ENCODE results near the gene CCDC142. TPM values are rescaled to one million over a fixed set of nuclear protein-coding genes. Genes with fewer than 3 reads are reported as not detected.
A peak's percentile ranks its signal among the peaks of the same experiment; 100 is the strongest.
"Not testable (repeated sequence)": the region's sequence is repeated elsewhere in the genome, so short reads cannot be mapped to it uniquely, and the experiment has no call there.

The CCDC142 gene
- total and polyA plus RNA-seq, 4 experiments from 2014 or later = 3.6 to 67.6 (median 37.1) TPM

DNA sequence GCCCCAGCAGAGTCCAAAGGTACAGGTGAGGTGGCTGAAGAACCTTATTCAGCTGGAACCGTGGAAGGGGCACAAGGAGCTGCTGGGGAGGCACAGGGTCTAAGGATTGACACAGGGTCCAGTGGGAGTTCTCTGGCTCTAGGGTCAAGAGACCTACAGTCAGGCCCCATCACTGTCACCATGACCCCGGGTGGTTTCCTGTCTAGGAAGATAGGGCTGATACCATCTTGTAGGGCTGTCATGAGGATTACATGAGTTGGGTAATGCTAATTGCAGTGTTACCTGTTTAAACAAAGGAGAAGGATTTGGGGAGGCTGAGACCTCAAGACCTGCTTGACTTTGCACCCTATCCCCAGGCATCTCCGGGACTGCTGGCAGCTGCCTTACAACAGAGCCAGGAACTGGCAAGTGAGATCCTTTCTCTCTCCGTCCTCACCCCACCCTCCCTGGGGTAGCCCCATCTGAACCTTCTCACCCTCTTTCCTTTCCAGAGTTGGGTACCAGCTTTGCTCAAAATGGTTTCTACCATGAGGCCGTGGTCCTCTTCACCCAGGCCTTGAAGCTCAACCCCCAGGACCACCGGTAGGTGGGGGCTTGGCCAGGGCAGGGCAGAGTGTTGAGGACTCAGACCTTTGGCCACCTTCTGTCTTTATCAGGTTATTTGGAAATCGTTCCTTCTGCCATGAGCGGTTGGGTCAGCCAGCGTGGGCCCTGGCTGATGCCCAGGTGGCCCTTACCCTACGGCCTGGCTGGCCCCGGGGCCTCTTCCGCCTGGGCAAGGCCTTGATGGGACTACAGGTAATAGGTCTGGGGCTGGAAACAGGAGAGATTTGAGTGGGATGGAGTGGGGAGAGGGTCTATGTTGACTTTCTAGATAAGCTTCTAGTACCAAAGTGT lies 9.1 kb upstream of the CCDC142 start:
- CTCF ChIA-PET (ENCODE audit: partially characterized antibody) = interaction anchor here (1.0 kb wide), 1 partner anchor 95 kb away, joined by 3 read pairs; no protein-coding TSS in a partner anchor
- Mint-ChIP-seq H3K27ac (no peak overlapping the region), H3K36me3 (peaks cover 42 to 52% of the 10 kb centered on the region in 2 donors), H3K27me3 (no peaks in the 10 kb centered on the region), H3K4me1 (peaks cover 0 to 3% (median under 1%) of the 10 kb centered on the region in 4 donors), H3K4me3 (no peak overlapping the region), H3K9me3 (no peaks in the 10 kb centered on the region)
- H3K27me3 ChIP-seq (ENCODE audit: insufficient read depth, low read length) = peaks cover under 1% of the 10 kb centered on the region
- H3K27ac ChIP-seq (ENCODE audit: low read depth, low read length) = no peak overlapping the region
- H3K4me3 ChIP-seq (ENCODE audit: low read length in 2 of 2) = no peak overlapping the region
- no peaks in the 10 kb centered on the region for H3K4me1 ChIP-seq (ENCODE audit: insufficient read depth, low read length)
- H3K9me3 ChIP-seq (ENCODE audit: control insufficient read depth in 1 of 2, low read length in 2 of 2) = no peaks in the 10 kb centered on the region
- intact Hi-C loops (cut with micrococcal nuclease) = no loop called here
- POLR2A ChIA-PET (ENCODE audit: partially characterized antibody) = interaction anchor here (1.7 to 2.6 kb wide), 2 partner anchors 12 to 38 kb away, joined by 5 to 9 read pairs; partner anchors contain the start of genes AUP1 and HTRA2
- DNase-seq = no peak
- H3K36me3 ChIP-seq (ENCODE audit: insufficient read depth, low read length) = peaks cover 50% of the 10 kb centered on the region

GRCh38 chr2:74489906-74490305 lies 7.1 kb upstream of the CCDC142 start:
- no peak for DNase-seq
- intact Hi-C loops (cut with micrococcal nuclease) = loop anchor here (10.0 kb wide), 1 partner anchor 165 kb away; the partner anchor contains the start of gene SEMA4F
- peaks cover 0 to 8% (median 2%) of the 10 kb centered on the region in 4 donors for H3K4me1 Mint-ChIP-seq
- Histone ChIP-seq H3K27me3 (ENCODE audit: insufficient read depth, low read length) (no peaks in the 10 kb centered on the region), H3K4me3 (ENCODE audit: low read length in 2 of 2) (no peak overlapping the region), H3K4me1 (ENCODE audit: insufficient read depth, low read length) (no peaks in the 10 kb centered on the region), H3K36me3 (ENCODE audit: insufficient read depth, low read length) (peaks cover 50% of the 10 kb centered on the region), H3K9me3 (ENCODE audit: control insufficient read depth in 1 of 2, low read length in 2 of 2) (no peaks in the 10 kb centered on the region), H3K27ac (ENCODE audit: low read depth, low read length) (no peak overlapping the region)
- ChIA-PET CTCF (ENCODE audit: partially characterized antibody) (interaction anchor here (1.0 to 11.3 kb wide), 2 partner anchors 43 to 98 kb away, joined by 3 to 141 read pairs; no protein-coding TSS in a partner anchor), POLR2A (ENCODE audit: partially characterized antibody) (interaction anchor here (1.0 to 1.6 kb wide), 2 partner anchors 17 to 32 kb away, joined by 3 to 4 read pairs; partner anchors contain the start of genes PCGF1 and WBP1)
- no peak overlapping the region for H3K4me3 Mint-ChIP-seq
- no peaks in the 10 kb centered on the region for H3K27me3 Mint-ChIP-seq
- peaks cover 49 to 61% of the 10 kb centered on the region in 2 donors for H3K36me3 Mint-ChIP-seq
- no peaks in the 10 kb centered on the region for H3K9me3 Mint-ChIP-seq
- H3K27ac Mint-ChIP-seq = no peak overlapping the region

DNA sequence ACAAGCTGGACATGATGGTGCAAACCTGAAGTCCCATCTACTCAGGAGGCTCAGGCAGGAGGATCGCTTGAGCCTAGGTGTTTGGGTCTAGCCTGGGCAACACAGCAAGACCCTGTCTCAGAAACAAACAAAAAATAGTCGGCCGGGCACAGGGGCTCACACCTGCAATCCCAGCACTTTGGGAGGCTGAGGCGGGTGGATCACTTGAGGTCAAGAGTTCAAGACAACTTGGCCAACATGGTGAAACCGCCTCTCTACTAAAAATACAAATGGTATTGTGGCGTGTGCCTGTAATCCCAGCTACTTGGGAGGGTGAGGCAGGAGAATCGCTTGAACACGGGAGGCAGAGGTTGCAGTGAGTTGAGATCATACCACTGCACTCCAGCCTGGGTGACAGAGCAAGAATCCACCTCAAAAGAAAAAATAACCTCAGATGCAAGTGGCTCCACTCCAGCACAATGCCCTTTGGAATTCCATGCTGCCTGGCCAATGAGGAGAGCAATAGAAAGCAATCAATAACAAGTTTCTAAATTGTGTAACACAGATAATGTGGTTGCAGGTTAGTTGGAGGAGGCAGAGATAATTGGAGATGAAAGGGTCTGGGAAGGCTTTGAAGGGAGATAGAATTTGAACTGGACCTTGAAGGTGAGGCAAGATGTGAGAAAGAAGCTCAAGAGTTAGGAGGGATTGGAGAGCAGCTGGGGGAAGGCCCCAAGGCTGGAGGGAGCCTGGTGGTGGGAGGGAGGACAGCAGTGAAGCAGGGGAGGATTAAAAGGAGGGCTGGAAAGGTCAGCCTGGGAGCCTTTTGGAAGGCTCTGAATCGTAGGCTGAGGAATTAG lies 6.1 kb upstream of the CCDC142 start:
- Mint-ChIP-seq H3K36me3 (peaks cover 49 to 55% of the 10 kb centered on the region in 2 donors), H3K27me3 (no peaks in the 10 kb centered on the region), H3K27ac (no peak overlapping the region), H3K9me3 (no peaks in the 10 kb centered on the region), H3K4me1 (peaks cover 0 to 8% (median 3%) of the 10 kb centered on the region in 4 donors), H3K4me3 (no peak overlapping the region)
- no peak overlapping the region for H3K4me3 ChIP-seq (ENCODE audit: low read length in 2 of 2)
- no peak for DNase-seq
- CTCF ChIA-PET (ENCODE audit: partially characterized antibody) = interaction anchor here (1.0 to 11.3 kb wide), 2 partner anchors 44 to 99 kb away, joined by 3 to 141 read pairs; no protein-coding TSS in a partner anchor
- peaks cover 45% of the 10 kb centered on the region for H3K36me3 ChIP-seq (ENCODE audit: insufficient read depth, low read length)
- POLR2A ChIA-PET (ENCODE audit: partially characterized antibody) = interaction anchor here (1.0 to 1.6 kb wide), 3 partner anchors 12 to 31 kb away, joined by 3 to 5 read pairs (median 4); partner anchors contain the start of genes PCGF1 and WBP1
- peaks cover 5% of the 10 kb centered on the region for H3K4me1 ChIP-seq (ENCODE audit: insufficient read depth, low read length)
- H3K27ac ChIP-seq (ENCODE audit: low read depth, low read length) = no peak overlapping the region
- intact Hi-C loops (cut with micrococcal nuclease) = loop anchor here (10.0 kb wide), 1 partner anchor 166 kb away; the partner anchor contains the start of gene SEMA4F
- no peaks in the 10 kb centered on the region for H3K27me3 ChIP-seq (ENCODE audit: insufficient read depth, low read length)
- no peaks in the 10 kb centered on the region for H3K9me3 ChIP-seq (ENCODE audit: control insufficient read depth in 1 of 2, low read length in 2 of 2)

- Mint-ChIP-seq H3K4me3 (peak overlapping the region in 1 of 8 donors; percentile 41), H3K27me3 (no peaks in the 10 kb centered on the region), H3K9me3 (no peaks in the 10 kb centered on the region), H3K36me3 (peaks cover 30 to 41% of the 10 kb centered on the region in 2 donors), H3K27ac (no peak overlapping the region), H3K4me1 (peaks cover 12 to 26% (median 17%) of the 10 kb centered on the region in 4 donors)
- Histone ChIP-seq H3K27me3 (ENCODE audit: insufficient read depth, low read length) (no peaks in the 10 kb centered on the region), H3K36me3 (ENCODE audit: insufficient read depth, low read length) (peaks cover 17% of the 10 kb centered on the region), H3K4me3 (ENCODE audit: low read length in 2 of 2) (no peak overlapping the region), H3K27ac (ENCODE audit: low read depth, low read length) (no peak overlapping the region), H3K9me3 (ENCODE audit: control insufficient read depth in 1 of 2, low read length in 2 of 2) (no peaks in the 10 kb centered on the region), H3K4me1 (ENCODE audit: insufficient read depth, low read length) (peaks cover 23% of the 10 kb centered on the region)
- intact Hi-C loops (cut with micrococcal nuclease) = loop anchor here (10.0 kb wide), 1 partner anchor 169 kb away; the partner anchor contains the start of gene SEMA4F
- CTCF ChIA-PET (ENCODE audit: partially characterized antibody) = interaction anchor here (11.3 kb wide), 1 partner anchor 102 kb away, joined by 141 read pairs; no protein-coding TSS in a partner anchor
- POLR2A ChIA-PET (ENCODE audit: partially characterized antibody) = no interaction called here
- no peak for DNase-seq
These were observed 3.3 kb upstream of the CCDC142 start for GRCh38 chr2:74486141-74486540.

- Histone ChIP-seq H3K4me1 (ENCODE audit: insufficient read depth, low read length) (peaks cover 28% of the 10 kb centered on the region), H3K27ac (ENCODE audit: low read depth, low read length) (peak overlapping the region; percentile 91), H3K4me3 (ENCODE audit: low read length in 2 of 2) (peak overlapping the region; percentile 57 to 100)
- POLR2A ChIA-PET (ENCODE audit: partially characterized antibody) = interaction anchor here (0.8 to 14.3 kb wide), 24 partner anchors 10 to 746 kb away, joined by 3 to 516 read pairs (median 6); partner anchors contain the start of genes AUP1, C2orf81, HTRA2 and INO80B
- not testable (repeated sequence) for H3K27me3 Mint-ChIP-seq; DNase-seq; H3K9me3 Mint-ChIP-seq; H3K9me3 ChIP-seq (ENCODE audit: control insufficient read depth in 1 of 2, low read length in 2 of 2); H3K36me3 ChIP-seq (ENCODE audit: insufficient read depth, low read length); H3K27me3 ChIP-seq (ENCODE audit: insufficient read depth, low read length)
- intact Hi-C loops (cut with micrococcal nuclease) = loop anchor here (1.0 to 10.0 kb wide), 12 partner anchors 11 to 393 kb away; partner anchors contain the start of genes C2orf81, DOK1, MOB1A and MRPL53
- CTCF ChIA-PET (ENCODE audit: partially characterized antibody) = interaction anchor here (0.6 to 11.3 kb wide), 20 partner anchors 9 to 747 kb away, joined by 3 to 141 read pairs (median 8); partner anchors contain the start of genes AUP1, DQX1, HTRA2 and INO80B
- peak overlapping the region; percentile 99 to 100 (median 100) for H3K4me3 Mint-ChIP-seq
- H3K4me1 Mint-ChIP-seq = peaks cover 17 to 43% (median 25%) of the 10 kb centered on the region in 4 donors
- H3K27ac Mint-ChIP-seq = peak overlapping the region; percentile 91 to 100 (median 100)
- H3K36me3 Mint-ChIP-seq = peaks cover 19 to 36% of the 10 kb centered on the region in 2 donors
These were observed 922 bp upstream of the CCDC142 start for GRCh38 chr2:74483675-74484164.
